H1 (cell line): ENCODE data around the gene ECI1. TPM values are rescaled to one million over a fixed set of nuclear protein-coding genes. Genes with fewer than 3 reads are reported as not detected.

ENCODE experiments used
- CTCF ChIA-PET: fragments of 300-600 bp; sonication (Branson Sonifier 250); formaldehyde crosslinking; loops from one replicate; lab custom pipeline; 2021; ENCODE audit not compliant: partially characterized antibody; lab: Charles Lee
- POLR2A ChIA-PET: fragments of 300-600 bp; sonication (Branson Sonifier 250); formaldehyde crosslinking; loops from one replicate; lab custom pipeline; 2021; ENCODE audit warnings: inconsistent platforms; ENCODE audit not compliant: partially characterized antibody; lab: Charles Lee
- DNase-seq, 2 experiments: peaks; one replicate each; pipeline versions ENCODE4 v3.0.0 to v3.0.0-alpha.2; 2010 to 2022; ENCODE audit warnings: low spot score in 2 of 2, low read depth in 1 of 2, mixed read lengths in 1 of 2
- FAIRE-seq: peaks from 2 replicates; lab custom pipeline; 2011; peaks lifted over from hg19 to GRCh38; lab: Jason Lieb, UNC
- H2AFZ ChIP-seq: 2 replicates; pipeline ENCODE4 v1.8.1; 2012; ENCODE audit warnings: low read length, inconsistent platforms
- H2AK5ac ChIP-seq: 2 replicates; pipeline ENCODE4 v1.6.1; 2013; ENCODE audit warnings: low read depth, low read length
- H2BK120ac ChIP-seq: replicated peaks from 2 replicates; pipeline ENCODE3; 2013; ENCODE audit warnings: low read depth, low read length, inconsistent platforms
- H2BK12ac ChIP-seq: 2 replicates; pipeline ENCODE4 v1.6.1; 2013; ENCODE audit warnings: low read depth, low read length
- H2BK15ac ChIP-seq: 2 replicates; pipeline ENCODE4 v1.6.1; 2013; ENCODE audit warnings: low read length
- H2BK20ac ChIP-seq: 2 replicates; pipeline ENCODE4 v1.6.1; 2013; ENCODE audit warnings: low read length
- H2BK5ac ChIP-seq: 2 replicates; pipeline ENCODE4 v1.6.1; 2013; ENCODE audit warnings: low read depth, low read length
- H3K14ac ChIP-seq: 2 replicates; pipeline ENCODE4 v1.6.1; 2013; ENCODE audit warnings: inconsistent platforms; ENCODE audit not compliant: insufficient read length
- H3K18ac ChIP-seq: 2 replicates; pipeline ENCODE4 v1.6.1; 2013; ENCODE audit warnings: low read length; ENCODE audit errors: extremely low read depth
- H3K23ac ChIP-seq: 2 replicates; pipeline ENCODE4 v1.6.1; 2013; ENCODE audit warnings: inconsistent platforms; ENCODE audit not compliant: insufficient read length
- H3K23me2 ChIP-seq: 2 replicates; pipeline ENCODE4 v1.6.1; 2013; ENCODE audit warnings: low read depth, low read length
- H3K27ac ChIP-seq: 2 replicates; pipeline ENCODE4 v1.6.1; 2011; ENCODE audit warnings: low read depth, low read length, inconsistent platforms
- H3K27me3 ChIP-seq, 4 experiments: replicated peaks in 1 of 4; 1 replicate in 1 of 4; 2 replicates in 3 of 4; pipeline versions ENCODE4 v1.6.1 to v1.8.1; 2011 to 2013; ENCODE audit warnings: low read length in 3 of 4, mild to moderate bottlenecking in 3 of 4, inconsistent platforms in 2 of 4, mixed read lengths in 2 of 4, moderate library complexity in 1 of 4; ENCODE audit not compliant: control insufficient read depth in 3 of 4, insufficient read depth in 3 of 4; ENCODE audit errors: extremely low read depth in 1 of 4
- H3K36me3 ChIP-seq, 4 experiments: 2 replicates each; pipeline versions ENCODE4 v1.6.1 to v1.8.1; 2011 to 2013; ENCODE audit warnings: mild to moderate bottlenecking in 4 of 4, low read length in 3 of 4, moderate library complexity in 2 of 4, control low read depth in 1 of 4, inconsistent platforms in 1 of 4; ENCODE audit not compliant: insufficient read depth in 4 of 4, control insufficient read depth in 2 of 4
- H3K4ac ChIP-seq: replicated peaks from 2 replicates; pipeline ENCODE3; 2013; ENCODE audit warnings: low read length, low read depth, mixed read lengths, inconsistent platforms; ENCODE audit not compliant: insufficient read length
- H3K4me1 ChIP-seq, 4 experiments: replicated peaks in 1 of 4; 1 replicate in 1 of 4; 2 replicates in 3 of 4; pipeline versions ENCODE4 v1.6.1 to v1.8.1; 2011 to 2013; ENCODE audit warnings: low read length in 3 of 4, inconsistent platforms in 2 of 4, mixed read lengths in 1 of 4; ENCODE audit not compliant: insufficient read depth in 4 of 4, control insufficient read depth in 3 of 4
- H3K4me2 ChIP-seq, 2 experiments: 2 replicates each; pipeline versions ENCODE4 v1.6.1 to v1.8.1; 2011 to 2013; ENCODE audit warnings: low read depth in 2 of 2, low read length in 2 of 2, control low read depth in 1 of 2, inconsistent platforms in 1 of 2, mild to moderate bottlenecking in 1 of 2; ENCODE audit not compliant: insufficient read depth in 1 of 2
- H3K4me3 ChIP-seq, 4 experiments: fragments of 200-600, 300-600 bp in 1 of 4; sonication (generic), shearing (Covaris generic), sonication (Bioruptor Twin) in 1 of 4; 2 replicates each; pipeline versions ENCODE4 v1.5.1 to v1.8.1; 2011 to 2016; ENCODE audit warnings: low read length in 4 of 4, low read depth in 3 of 4, control low read depth in 2 of 4, inconsistent platforms in 2 of 4, mild to moderate bottlenecking in 2 of 4, mixed read lengths in 1 of 4, moderate library complexity in 1 of 4; ENCODE audit not compliant: insufficient read depth in 2 of 4; ENCODE audit errors: extremely low read depth in 1 of 4
- H3K56ac ChIP-seq: replicated peaks from 2 replicates; pipeline ENCODE3; 2013; ENCODE audit warnings: low read depth, mild to moderate bottlenecking, mixed read lengths, low read length, inconsistent platforms; ENCODE audit not compliant: insufficient read length
- H3K79me1 ChIP-seq: 2 replicates; pipeline ENCODE4 v1.6.1; 2013; ENCODE audit warnings: low read depth, low read length, control low read depth
- H3K79me2 ChIP-seq, 2 experiments: 2 replicates each; pipeline versions ENCODE4 v1.6.1 to v1.8.1; 2012 to 2013; ENCODE audit warnings: low read length in 2 of 2, mild to moderate bottlenecking in 2 of 2, inconsistent platforms in 1 of 2; ENCODE audit not compliant: insufficient read depth in 2 of 2, control insufficient read depth in 1 of 2
- H3K9ac ChIP-seq, 4 experiments: replicated peaks in 1 of 4; 1 replicate in 1 of 4; 2 replicates in 3 of 4; pipeline versions ENCODE4 v1.6.1 to v1.8.1; 2011 to 2013; ENCODE audit warnings: low read depth in 3 of 4, low read length in 3 of 4, control low read depth in 2 of 4, mild to moderate bottlenecking in 2 of 4, moderate library complexity in 2 of 4, inconsistent platforms in 1 of 4; ENCODE audit errors: extremely low read depth in 1 of 4
- H3K9me3 ChIP-seq, 2 experiments: 2 replicates each; pipeline versions ENCODE4 v1.6.1 to v1.8.1; 2012 to 2013; ENCODE audit warnings: mild to moderate bottlenecking in 2 of 2, moderate library complexity in 2 of 2, control low read depth in 1 of 2, inconsistent platforms in 1 of 2, low read depth in 1 of 2, low read length in 1 of 2, mixed read lengths in 1 of 2; ENCODE audit not compliant: insufficient read depth in 2 of 2
- H4K20me1 ChIP-seq, 2 experiments: replicated peaks in 1 of 2; 2 replicates each; pipeline versions ENCODE3 to v1.8.1; 2011 to 2013; ENCODE audit warnings: inconsistent platforms in 2 of 2, low read length in 2 of 2, mild to moderate bottlenecking in 1 of 2; ENCODE audit not compliant: insufficient read depth in 2 of 2, control insufficient read depth in 1 of 2
- H4K5ac ChIP-seq: 2 replicates; pipeline ENCODE4 v1.6.1; 2013; ENCODE audit warnings: low read length, low read depth, mixed read lengths, inconsistent platforms; ENCODE audit not compliant: insufficient read length
- H4K8ac ChIP-seq: 2 replicates; pipeline ENCODE4 v1.8.0; 2013; ENCODE audit warnings: mild to moderate bottlenecking, moderate library complexity, low read length, inconsistent platforms; ENCODE audit not compliant: insufficient read depth; ENCODE audit errors: extremely low read depth
- H4K91ac ChIP-seq: replicated peaks from 2 replicates; pipeline ENCODE3; 2013; ENCODE audit warnings: low read length, mixed read lengths, inconsistent platforms; ENCODE audit not compliant: insufficient read length
- ASH2L ChIP-seq: fragments of 200-600, 300-600 bp; sonication (generic); IDR thresholded peaks from one replicate; pipeline ENCODE4 v1.7.1; 2017; ENCODE audit warnings: low read length
- ATF2 ChIP-seq: IDR thresholded peaks from 2 replicates; pipeline ENCODE4 v1.6.1; 2012; ENCODE audit warnings: low read length, inconsistent platforms
- CBX8 ChIP-seq: fragments of 300-800, 300-1000 bp; sonication (generic); IDR thresholded peaks from 2 replicates; pipeline ENCODE4 v1.7.1; 2016; ENCODE audit warnings: low read depth, low read length, borderline replicate concordance
- CTBP2 ChIP-seq: IDR thresholded peaks from 2 replicates; pipeline ENCODE4 v1.7.0; 2011; ENCODE audit warnings: borderline replicate concordance, mild to moderate bottlenecking, moderate library complexity, mixed read lengths, low read length; ENCODE audit not compliant: insufficient read depth, insufficient read length
- EGR1 ChIP-seq: IDR thresholded peaks from 2 replicates; pipeline ENCODE4 v1.6.1; 2011; ENCODE audit warnings: low read depth, low read length, borderline replicate concordance
- HDAC2 ChIP-seq, 2 experiments: fragments of 300-600 bp in 1 of 2; sonication (generic) in 1 of 2; IDR thresholded peaks; 2 replicates each; pipeline ENCODE4 v1.6.1; 2011 to 2012; ENCODE audit warnings: low read depth in 2 of 2, low read length in 2 of 2, mild to moderate bottlenecking in 2 of 2, moderate library complexity in 2 of 2, borderline replicate concordance in 1 of 2, inconsistent platforms in 1 of 2
- JUN ChIP-seq: IDR thresholded peaks from 2 replicates; pipeline ENCODE4 v1.6.1; 2011; ENCODE audit warnings: low read depth, mild to moderate bottlenecking, improper control_type of control experiment, low read length
- POLR2A ChIP-seq, 2 experiments: IDR thresholded peaks; 1 replicate in 1 of 2; 2 replicates in 1 of 2; pipeline ENCODE4 v1.6.1; 2011; ENCODE audit warnings: low read depth in 2 of 2, low read length in 2 of 2, mild to moderate bottlenecking in 2 of 2; ENCODE audit errors: control extremely low read depth in 1 of 2
- POU5F1 ChIP-seq: IDR thresholded peaks from 2 replicates; pipeline ENCODE4 v1.6.1; 2011; ENCODE audit warnings: low read depth, mild to moderate bottlenecking, low read length, moderate library complexity
- RAD21 ChIP-seq, 2 experiments: IDR thresholded peaks in 1 of 2; conservative IDR thresholded peaks in 1 of 2; 2 replicates each; pipeline ENCODE4 v1.6.1; 2011; ENCODE audit warnings: low read depth in 2 of 2, low read length in 2 of 2, improper control_type of control experiment in 1 of 2, inconsistent platforms in 1 of 2, mild to moderate bottlenecking in 1 of 2, moderate library complexity in 1 of 2
- SIX5 ChIP-seq: IDR thresholded peaks from 2 replicates; pipeline ENCODE4 v1.6.1; 2011; ENCODE audit warnings: mild to moderate bottlenecking, low read depth, low read length
- TBP ChIP-seq: IDR thresholded peaks from 2 replicates; pipeline ENCODE4 v1.6.1; 2011; ENCODE audit warnings: low read depth, low read length, improper control_type of control experiment
- WGBS, 2 experiments: shearing (Covaris generic) in 1 of 2; methylation state at CpG; one replicate each; pipeline versions ENCODE4 v1.1.6 to v1.1.7; 2013 to 2015; ENCODE audit warnings: low lambda C conversion rate in 2 of 2, mixed read lengths in 2 of 2, inconsistent platforms in 1 of 2, low coverage in 1 of 2, missing lambda C conversion rate in 1 of 2; ENCODE audit not compliant: insufficient replicate concordance in 2 of 2, insufficient coverage in 1 of 2, insufficient read length in 1 of 2; ENCODE audit errors: extremely low coverage in 1 of 2, missing lambda C conversion rate in 1 of 2; 5-methylcytosine and 5-hydroxymethylcytosine counted together
- polyA plus RNA-seq, 7 experiments: library from polyadenylated mRNA; depleted of rRNA in 3 of 7; stranded (reverse) in 5 of 7; unstranded in 2 of 7; fragments of >200 nt in 5 of 7; fragments of 200-250 nt in 2 of 7; gene quantifications; 1 replicate in 5 of 7; 2 replicates in 1 of 7; 4 replicates in 1 of 7; pipeline versions ENCODE4 v1.2.1 to v1.2.3, GENCODE V29; 2011 to 2013; ENCODE audit warnings: missing spikeins in 2 of 7, mixed read lengths in 2 of 7
- total RNA-seq: library from RNA; stranded (reverse); fragmentation: NEBNext Ultra II Directional; extraction: Animal tissue kit (Norgen Biotek cat#: 25700); gene quantifications from 2 replicates; pipeline ENCODE4 v1.2.1, GENCODE V29; 2021

ECI1 gene
- total and polyA plus RNA-seq, 2 of the 8 experiments (the other 6 are each of a cell fraction or from before 2014, with no cell fraction given): 79.5 to 151 TPM

- ChIA-PET POLR2A (interaction anchor here (0.5 to 0.6 kb wide), 3 partner anchors 113 to 512 kb away, joined by 3 to 4 read pairs (median 3); no protein-coding TSS in a partner anchor), CTCF (interaction anchor here (0.7 to 1.7 kb wide), 4 partner anchors 14 to 294 kb away, joined by 3 to 5 read pairs (median 3); no protein-coding TSS in a partner anchor)
- Histone ChIP-seq H3K79me2 (no peaks in the 10 kb centered on the region), H3K9ac (no peak overlapping the region), H2AFZ (no peak overlapping the region), H4K5ac (no peak overlapping the region), H3K27ac (no peak overlapping the region), H3K18ac (no peak overlapping the region), H3K14ac (no peak overlapping the region), H4K20me1 (no peaks in the 10 kb centered on the region), H3K27me3 (no peaks in the 10 kb centered on the region), H2BK5ac (no peak overlapping the region), H3K4me1 (peaks cover 0 to 4% (median 1%) of the 10 kb centered on the region in 4 experiments; a peak in 3 of 7 replicates), H3K4ac (no peak overlapping the region), H2BK20ac (no peak overlapping the region), H3K9me3 (no peaks in the 10 kb centered on the region), H2BK12ac (no peak overlapping the region), H3K23ac (no peak overlapping the region), H4K91ac (no peak overlapping the region), H2BK15ac (no peak overlapping the region), H2BK120ac (no peak overlapping the region), H4K8ac (no peak overlapping the region), H3K4me2 (no peak overlapping the region), H3K56ac (no peak overlapping the region), H2AK5ac (no peak overlapping the region), H3K4me3 (no peak overlapping the region), H3K23me2 (no peaks in the 10 kb centered on the region), H3K36me3 (no peaks in the 10 kb centered on the region; a peak in 1 of 8 replicates), H3K79me1 (no peaks in the 10 kb centered on the region)
- 93% methylated on average over 9 of the region's 9 CpGs; no CpG with 5 or more reads in 1 of the 2 experiments for WGBS, 2 experiments
- DNase-seq: no peak
- FAIRE-seq: no peak
- TF ChIP-seq SIX5 (no peak), POLR2A (IDR thresholded peaks at IDR 0.05; ENCODE audit: control extremely low read depth in 1 of 2, low read depth in 2 of 2, low read length in 2 of 2) (no peak), ATF2 (no peak), JUN (no peak), TBP (no peak), CBX8 (no peak), RAD21 (IDR thresholded peaks at IDR 0.05 in 1 of 2, conservative IDR thresholded peaks at IDR 0.05 in 1 of 2; ENCODE audit: low read depth in 2 of 2, low read length in 2 of 2) (no peak), POU5F1 (no peak), CTBP2 (no peak), EGR1 (no peak), ASH2L (no peak), HDAC2 (IDR thresholded peaks at IDR 0.05; ENCODE audit: borderline replicate concordance in 1 of 2, low read depth in 2 of 2, low read length in 2 of 2) (no peak)
Observed at GRCh38 chr16:2292221-2292620, 40.8 kb upstream of the ECI1 start.
